Hair follicle dermal papilla cell (primary cell): ENCODE data around the gene VEGFB. TPM values are rescaled to one million over a fixed set of nuclear protein-coding genes. Genes with fewer than 3 reads are reported as not detected.

Experiments
- total RNA-seq: library from RNA; depleted of rRNA; stranded (reverse); fragments of >200 nt; gene quantifications from 2 replicates; pipeline ENCODE4 v1.2.3, GENCODE V29; 2012

Gene VEGFB, protein sequence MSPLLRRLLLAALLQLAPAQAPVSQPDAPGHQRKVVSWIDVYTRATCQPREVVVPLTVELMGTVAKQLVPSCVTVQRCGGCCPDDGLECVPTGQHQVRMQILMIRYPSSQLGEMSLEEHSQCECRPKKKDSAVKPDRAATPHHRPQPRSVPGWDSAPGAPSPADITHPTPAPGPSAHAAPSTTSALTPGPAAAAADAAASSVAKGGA
- total RNA-seq, result 20.6 and 24.8 TPM in 2 replicates

DNA sequence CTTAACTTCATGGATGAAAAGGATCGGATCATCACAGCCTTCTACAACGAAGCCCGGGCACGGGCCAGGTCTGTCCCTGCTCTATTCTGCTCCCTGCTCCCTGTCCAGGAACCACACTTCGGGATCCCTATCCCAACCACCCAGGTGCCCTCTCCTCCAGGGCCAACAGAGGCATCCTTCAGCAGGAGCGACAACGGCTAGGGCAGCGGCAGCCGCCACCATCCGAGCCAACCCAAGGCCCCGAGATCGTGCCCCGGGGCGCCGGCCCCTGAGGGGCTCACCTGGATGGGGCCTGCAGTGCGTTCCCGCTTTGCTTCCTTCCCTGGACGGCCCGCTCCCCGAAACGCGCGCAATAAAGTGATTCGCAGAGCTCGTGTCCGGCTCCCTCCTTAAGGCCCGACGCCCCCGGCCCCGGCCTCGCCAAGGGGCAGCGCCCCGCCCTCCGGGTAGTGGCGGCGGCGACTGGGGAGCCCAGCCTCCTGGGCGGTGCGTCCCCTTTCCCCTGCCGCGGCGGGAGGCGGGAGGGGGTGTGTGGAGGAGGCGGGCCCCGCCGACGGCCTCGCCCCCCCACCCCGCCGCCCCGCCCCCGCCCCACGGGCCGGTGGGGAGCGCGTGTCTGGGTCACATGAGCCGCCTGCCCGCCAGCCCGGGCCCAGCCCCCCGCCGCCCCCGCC lies at the start of gene VEGFB:
Gene VEGFB, plus strand, starts transcription at position 672 of the 674 bp plus-strand sequence. CDS start 250 bp downstream, outside the sequence.

GRCh38 chr11:64185693-64186491 lies 48.5 kb upstream of the VEGFB start, which contains the start of gene STIP1:
Gene STIP1, plus strand, starts transcription at chr11:64186171. Its CDS starts 91 bp downstream, at chr11:64186262.

DNA sequence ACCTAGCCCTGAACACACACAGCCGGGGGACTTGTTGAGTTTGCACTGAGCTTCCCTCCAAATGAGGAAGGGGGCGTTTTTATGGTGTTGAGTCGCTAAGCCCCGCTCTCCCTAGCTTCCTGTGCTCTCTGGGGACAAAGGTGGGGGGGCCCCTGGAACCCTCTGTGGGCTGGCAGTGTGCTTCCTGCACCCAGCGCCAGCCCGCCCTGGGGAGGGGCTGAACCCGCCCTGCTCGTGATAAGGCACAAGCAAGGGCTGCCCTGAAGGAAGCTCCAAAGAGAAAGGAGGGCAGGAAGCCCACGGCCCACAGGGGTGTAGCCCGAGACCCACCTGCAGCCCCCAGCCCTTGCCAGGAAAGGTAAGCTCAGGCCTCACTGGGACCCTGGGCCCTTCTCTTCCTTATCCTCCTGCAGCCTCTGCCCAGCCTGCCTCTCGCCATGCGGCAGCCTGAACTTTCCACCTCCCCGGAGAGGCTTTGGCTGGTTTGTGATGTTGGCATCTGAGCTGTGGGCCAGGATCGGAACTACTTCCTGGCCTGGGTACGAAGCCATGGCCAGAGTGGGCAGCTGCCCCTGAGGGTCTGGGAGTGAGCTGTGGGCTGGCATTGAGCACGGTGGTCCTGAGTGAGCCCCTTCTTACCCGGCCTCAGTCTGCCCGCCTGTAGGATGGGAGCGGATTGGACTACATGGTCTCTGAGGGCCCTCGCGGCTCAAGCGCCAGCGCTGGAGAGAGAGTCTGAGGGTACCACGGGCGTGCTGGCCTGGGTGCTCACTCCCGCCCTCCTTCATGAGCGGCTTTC lies 27.7 kb upstream of the VEGFB start, which contains the start of gene FERMT3:
Gene FERMT3, plus strand, starts transcription at position 265 of the 799 bp plus-strand sequence. CDS start 644 bp downstream, outside the sequence.

GRCh38 chr11:64225608-64226506 lies 8.5 kb upstream of the VEGFB start, which contains the start of the genes NUDT22 and TRPT1:
Gene NUDT22, plus strand, starts transcription at chr11:64226274. Its CDS starts 379 bp downstream, at chr11:64226653.
Gene TRPT1, minus strand, starts transcription at chr11:64226186. Its CDS starts 326 bp downstream, at chr11:64225860.

DNA sequence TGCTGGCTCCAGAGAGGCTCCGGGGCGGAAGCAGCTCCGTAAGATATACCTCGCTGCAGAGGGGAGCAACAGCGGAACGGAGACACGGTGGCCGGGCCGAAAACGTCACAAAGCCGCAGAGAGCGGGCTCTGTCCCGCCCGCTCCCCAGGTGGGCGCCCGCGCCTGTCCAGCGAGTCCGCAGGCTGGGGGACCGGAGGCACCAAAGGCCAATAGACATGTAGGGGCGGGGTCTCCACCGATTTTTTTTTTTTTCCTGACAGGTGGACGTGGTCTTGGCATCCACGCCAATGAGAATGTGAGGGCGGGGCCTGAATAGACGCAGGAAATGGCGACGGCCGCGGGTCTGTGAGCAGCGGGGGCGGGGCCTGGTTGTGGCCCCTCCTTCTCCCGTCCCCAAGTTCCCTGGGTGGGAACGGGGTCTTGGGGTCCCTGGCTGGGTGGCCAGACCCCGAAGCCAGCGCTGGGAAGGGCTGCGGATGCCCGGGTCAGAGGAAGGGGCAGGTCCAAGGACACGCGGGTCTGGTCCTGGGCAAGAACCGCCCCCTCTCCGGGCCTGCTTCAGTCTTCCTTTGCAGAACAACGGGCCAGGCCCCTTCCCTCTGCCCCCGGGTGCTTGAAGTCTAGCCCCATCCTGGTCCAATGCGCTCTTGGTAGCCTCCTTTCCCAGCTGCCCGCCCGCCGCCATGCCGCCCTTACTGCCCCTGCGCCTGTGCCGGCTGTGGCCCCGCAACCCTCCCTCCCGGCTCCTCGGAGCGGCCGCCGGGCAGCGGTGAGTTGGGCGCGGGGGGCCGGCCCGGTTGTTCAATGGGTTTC lies 4.0 kb upstream of the VEGFB start, which contains the start of gene DNAJC4:
Gene DNAJC4, plus strand, starts transcription at position 378 of the 814 bp plus-strand sequence. Its CDS starts 307 bp downstream, at position 685.

GRCh38 chr11:64240435-64241240 lies 6.3 kb downstream of the VEGFB start, which contains the start of gene FKBP2:
Gene FKBP2, plus strand, starts transcription at chr11:64241095. Its CDS starts 1,293 bp downstream, at chr11:64242388.

GRCh38 chr11:64246871-64247728 lies 12.7 kb downstream of the VEGFB start, which contains the start of gene PPP1R14B:
Gene PPP1R14B, minus strand, starts transcription at chr11:64246943. Its CDS starts 270 bp downstream, at chr11:64246673.

GRCh38 chr11:64251016-64251752 lies 16.8 kb downstream of the VEGFB start, which contains the start of gene PLCB3:
Gene PLCB3, plus strand, starts transcription at chr11:64251530. Its CDS starts 120 bp downstream, at chr11:64251650.

GRCh38 chr11:64284048-64284961 lies 49.9 kb downstream of the VEGFB start, which contains the start of gene BAD:
Gene BAD, minus strand, starts transcription at chr11:64284665. Its CDS starts 297 bp downstream, at chr11:64284368.

GRCh38 chr11:64284962-64285884 lies 50.8 kb downstream of the VEGFB start, which contains the start of gene GPR137:
Gene GPR137, plus strand, starts transcription at chr11:64285848. Its CDS starts 677 bp downstream, at chr11:64286525.

